SIG-M5 (cell line): ENCODE results near the gene ACAD9.
"Not testable (repeated sequence)": the region's sequence is repeated elsewhere in the genome, so short reads cannot be mapped to it uniquely, and the experiment has no call there.

Source experiments
- DNase-seq: peaks from one replicate; lab custom pipeline; 2025; lab: John Stamatoyannopoulos, UW

The ACAD9 gene

DNA sequence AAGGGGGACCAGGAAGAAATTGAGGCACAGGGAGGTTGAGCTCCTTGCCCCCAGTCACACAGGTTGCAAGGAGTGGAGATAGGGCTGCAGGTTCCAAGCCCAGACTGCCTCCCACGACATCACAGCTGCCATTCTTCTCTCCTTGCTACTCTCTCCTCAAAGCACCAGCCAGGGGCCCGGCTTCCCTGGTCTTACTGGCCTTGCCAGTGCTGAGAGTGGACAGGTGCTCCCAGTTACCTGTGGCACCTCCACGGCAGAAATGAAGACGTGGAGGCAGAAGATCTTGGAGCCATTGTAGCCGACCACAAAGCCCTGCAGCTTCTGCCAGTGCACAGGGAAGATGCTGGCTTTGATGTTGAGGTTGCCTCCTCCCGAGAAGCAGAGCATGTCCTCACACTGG, 17.9 kb upstream of the ACAD9 start:
- DNase-seq = no peak

DNA sequence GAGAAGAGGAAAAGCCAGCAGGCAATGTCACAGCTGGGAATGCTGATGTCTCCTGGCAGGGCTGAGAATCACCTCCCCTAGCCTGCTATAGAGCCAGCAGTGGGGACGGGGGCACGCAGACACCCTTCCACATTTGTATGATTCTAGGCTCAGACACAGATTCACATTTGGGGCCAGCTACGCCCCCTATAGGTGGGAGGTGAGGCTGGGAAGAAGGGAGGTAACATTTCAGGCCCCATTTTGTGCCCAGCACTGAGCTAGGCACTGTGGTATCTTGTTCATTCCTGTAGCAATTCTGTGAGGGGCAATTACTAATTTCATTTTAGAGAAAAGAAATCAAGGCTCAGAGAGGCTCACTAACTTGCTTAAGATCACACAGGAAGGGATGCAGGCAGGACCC, 15.9 kb upstream of the ACAD9 start:
- no peak for DNase-seq

DNA sequence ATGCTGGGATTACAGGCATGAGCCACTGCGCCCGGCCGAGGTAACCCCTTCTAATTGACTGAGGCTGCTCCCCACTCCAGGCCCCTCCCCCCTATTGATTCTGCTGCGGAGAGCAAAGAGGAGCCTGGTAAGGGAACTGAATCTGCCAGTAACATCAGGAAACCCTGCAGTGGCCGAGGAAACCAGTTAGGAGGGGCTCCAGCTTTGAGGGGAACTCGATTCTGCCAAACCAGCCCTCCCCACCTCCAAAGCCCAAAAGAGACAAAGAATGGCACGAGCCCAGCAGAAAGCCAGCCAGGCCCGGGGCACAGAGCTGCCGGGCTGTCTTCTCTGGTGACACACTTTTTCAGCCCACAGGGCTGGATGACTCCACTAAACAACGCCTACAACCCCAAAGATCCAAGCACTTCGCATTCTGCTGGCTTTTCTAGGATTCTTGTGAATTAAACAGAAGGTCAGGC, 15.0 kb upstream of the ACAD9 start:
- no peak for DNase-seq

DNA sequence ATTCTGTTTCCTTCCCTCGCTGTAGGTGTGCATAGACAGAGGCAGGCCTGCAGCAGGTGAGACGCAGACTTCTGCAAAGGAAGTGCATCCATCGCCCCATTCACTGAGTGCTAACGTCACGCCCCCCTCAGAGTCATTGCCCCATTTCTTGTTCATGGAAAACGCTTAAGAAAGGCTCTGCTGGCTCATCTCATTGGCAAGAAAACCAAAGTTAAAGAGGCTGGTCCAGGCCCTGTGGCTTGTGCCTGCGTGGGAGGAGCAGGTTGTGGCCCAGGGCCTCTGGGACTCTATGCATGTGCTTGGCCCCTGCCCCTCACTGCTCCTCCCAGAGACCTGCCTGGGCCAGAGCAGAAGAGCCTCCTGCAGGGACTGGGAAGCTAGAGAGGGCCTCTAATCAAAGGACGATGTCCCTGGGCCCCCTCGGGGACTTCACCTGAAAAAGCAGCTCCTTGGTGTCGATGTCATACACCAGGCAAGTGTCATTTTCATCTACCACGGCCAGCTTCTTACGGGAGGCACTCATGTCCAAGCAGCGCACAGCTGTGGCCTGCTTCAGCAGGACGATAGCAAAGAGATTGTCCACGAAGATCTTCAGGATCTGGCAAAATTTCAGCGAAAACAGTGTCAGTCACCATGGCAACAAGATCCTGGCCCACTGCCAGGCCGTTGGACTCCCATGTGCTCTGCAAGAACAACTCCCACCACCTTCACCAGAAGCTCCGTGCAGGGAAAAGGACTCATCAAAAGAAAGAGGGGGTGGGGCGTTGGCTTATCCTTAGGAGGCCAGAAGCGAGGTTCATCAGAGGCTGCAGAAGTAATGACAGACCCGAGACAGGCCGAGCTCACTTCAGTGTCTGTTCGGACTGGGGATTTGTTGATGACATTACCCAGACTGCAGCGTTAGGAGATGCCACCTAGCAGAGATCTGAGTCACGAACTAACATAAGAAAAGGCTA, 14.3 kb upstream of the ACAD9 start:
- not testable (repeated sequence) for DNase-seq

DNA sequence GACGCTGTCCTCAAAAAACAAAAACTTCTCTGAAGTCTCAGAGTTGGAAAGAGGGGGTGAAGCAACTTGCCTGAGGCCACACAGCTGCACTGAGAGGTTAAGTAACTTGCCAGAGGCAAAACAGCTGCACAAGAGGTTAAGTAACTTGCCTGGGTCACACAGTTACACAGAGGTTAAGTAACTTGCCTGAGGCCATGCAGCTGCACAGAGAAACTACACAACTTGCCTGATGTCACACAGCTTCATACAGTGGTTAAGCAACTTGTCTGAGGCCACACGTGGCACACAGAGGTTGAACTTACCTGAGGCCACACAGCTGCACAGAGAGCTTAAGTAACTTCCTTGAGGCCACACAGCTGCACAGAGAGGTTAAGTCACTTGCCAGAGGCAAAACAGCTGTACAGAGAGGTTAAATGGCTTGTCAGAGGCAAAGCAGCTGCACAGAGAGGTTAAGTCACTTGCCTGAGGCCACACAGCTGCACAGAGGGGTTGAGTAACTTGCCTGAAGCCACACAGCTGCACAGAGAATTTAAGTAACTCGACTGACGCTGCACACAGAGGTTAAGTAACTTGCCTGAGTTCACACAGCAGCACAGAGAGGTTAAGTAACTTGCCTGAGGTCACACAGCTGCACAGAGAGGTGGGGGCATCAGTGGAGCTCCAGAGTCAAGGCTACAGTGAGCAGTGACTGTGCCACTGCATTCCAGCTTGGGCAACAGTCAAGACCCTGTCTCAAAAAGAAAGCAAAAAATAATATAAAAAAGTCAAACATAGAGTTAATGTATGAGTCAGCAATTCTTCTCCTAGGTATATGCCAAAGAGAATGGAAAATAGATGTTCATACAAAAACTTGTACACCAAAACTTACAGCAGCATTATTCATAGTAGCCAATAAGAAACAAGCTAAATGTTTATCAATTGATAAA, 12.0 kb upstream of the ACAD9 start:
- peak; percentile 88 for DNase-seq

DNA sequence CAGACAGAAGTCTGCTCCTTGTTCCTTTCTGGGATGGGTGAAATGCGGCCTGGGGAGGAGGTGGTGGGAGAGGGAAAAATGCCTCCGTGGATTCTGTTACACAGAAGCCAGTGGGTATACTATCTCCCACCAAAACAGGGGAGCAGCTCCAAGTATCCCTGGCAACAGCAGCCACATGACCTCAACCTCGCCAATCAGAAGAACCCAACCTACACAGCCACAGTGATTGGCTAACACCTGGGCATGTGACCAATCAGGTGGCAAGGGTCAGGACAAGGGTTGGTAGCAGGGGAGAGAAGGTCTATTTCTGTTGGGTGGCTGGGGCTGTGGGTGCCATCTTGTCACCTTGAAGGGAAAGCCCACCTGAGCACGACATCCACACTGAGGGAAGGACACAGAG, 9.1 kb upstream of the ACAD9 start:
- DNase-seq = no peak

DNA sequence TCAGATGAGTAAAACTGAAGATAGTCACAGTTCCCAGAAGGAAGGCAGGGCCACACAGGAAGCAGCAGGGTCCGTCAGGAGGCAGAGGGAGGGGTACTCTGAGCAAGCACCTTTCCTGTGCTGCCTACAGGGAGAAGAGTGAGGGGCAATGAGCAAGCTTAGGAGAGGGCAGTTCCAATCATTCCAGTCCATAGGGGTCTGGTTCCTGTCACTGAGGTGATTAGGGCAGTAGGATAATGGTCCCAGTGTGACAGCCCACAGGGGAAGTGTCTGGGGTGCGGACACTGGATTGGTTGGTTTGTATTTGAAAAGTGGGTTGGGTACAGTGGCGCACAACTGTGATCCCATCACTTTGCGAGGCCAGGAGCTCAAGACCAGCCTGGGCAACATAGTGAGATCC, 7.1 kb upstream of the ACAD9 start:
- no peak for DNase-seq

DNA sequence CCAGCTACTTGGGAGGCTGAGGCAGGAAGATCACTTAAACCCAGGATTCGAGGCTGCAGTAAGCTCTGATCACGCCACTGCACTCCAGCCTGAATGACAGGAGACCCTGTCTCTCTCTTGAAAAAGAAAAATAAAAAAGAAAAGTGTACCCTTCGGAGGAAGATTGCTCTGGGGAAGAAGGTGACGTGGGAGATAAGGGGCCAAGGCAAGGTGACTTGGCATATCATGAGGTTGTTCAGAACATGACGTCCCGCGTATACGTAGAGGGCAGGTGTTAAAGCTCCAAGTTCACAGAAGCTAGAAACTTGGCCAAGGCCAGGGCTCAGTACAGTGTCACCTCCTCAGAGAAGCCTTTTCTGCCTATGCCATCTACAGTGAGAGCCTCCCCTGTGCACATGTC, 6.7 kb upstream of the ACAD9 start:
- DNase-seq = no peak

DNA sequence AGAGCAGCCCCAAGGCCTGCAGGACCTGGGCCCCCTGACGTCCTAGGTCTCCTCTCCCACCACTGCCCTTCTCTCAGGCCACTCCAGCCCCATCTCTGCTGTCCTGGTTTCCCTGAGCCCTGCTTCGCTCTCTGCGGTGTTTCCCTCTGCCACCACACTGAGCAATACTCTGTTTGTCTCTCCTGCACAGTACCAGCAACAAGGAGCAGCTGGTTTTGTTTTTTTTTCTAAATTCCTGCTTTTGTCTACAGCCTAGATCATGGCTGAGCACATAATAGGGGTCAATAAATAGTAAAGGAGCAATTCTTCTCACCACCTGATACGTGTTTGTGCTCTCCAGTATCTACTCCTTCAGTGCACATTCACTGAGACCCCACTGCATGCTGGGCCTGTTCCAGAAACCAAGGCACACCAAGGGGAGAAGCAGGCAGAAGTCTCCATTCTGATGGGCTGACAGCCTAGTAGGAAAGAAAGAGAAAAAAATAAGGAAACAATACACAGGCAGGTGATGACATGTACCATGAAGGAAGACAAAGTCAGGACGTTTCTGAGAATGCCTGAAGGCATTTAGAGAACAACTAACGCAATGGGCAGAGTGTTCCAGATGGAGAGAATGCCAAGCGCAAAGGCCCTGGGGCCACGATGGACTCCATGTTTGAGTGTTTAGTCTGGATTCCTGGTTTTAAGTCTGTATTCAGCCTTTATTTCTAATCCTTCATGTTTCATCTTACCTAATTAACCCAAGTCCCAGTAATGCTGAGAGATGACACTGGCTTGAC, 6.0 kb upstream of the ACAD9 start:
- DNase-seq = no peak

DNA sequence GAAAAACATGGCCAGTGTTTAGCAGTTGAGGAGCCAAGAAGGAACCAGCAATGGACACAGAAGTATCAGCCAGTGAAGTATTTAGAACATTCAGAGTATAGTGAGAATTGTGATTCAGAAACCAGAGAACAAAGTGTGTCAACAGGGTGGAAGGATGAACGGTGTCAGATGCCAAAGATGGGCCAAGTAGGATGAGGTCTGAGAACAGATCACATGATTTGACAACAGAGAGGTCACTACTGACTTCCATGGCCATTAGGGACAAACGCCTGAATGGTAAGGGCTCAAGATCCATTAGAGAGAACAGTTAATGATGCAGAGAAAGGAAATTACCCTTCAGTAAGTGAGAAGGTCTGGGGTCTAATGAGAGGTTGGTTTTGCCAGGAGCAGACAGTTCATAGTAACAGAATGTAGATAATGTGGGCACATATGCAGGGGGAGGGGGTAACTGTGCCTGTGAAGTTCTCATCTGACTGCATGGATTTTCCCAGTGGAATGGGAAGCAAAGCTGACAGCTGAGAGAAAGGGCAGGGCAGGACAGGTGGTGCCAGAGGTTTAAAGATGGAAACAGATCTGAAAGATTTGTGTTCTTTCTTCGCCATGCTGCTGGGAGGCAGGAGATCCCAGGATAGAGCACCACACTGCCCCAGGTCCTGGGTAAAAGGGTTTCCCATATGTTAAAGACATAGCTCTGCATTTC, 4.8 kb upstream of the ACAD9 start:
- no peak for DNase-seq

DNA sequence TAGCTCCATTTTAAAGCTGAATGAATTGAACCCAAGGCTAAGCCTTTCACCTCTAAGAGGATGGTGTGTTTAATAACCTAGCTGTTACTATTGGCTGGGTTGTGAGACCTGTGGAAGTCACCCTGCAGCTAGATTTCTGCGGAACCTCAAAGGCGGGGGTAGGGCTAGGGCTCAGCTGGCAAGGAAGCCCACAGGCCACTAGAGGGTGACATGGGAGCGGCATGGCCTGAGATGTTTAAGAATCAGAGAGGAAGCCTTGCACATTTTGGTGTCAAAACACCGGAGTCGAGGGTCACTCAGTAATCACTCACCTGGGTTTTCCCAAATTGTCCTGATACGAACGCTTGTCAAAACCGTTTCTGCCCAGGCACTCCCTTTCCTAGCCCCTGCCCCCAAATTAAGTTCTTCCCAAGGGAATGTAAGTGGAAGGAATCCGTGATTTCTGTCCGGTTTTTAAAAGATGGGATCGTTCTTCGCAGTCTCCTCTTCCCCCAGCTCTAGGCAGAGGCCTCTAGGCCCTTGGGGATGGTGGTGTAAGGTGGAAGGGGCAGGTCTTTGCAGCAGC, 3.8 kb upstream of the ACAD9 start:
- no peak for DNase-seq

DNA sequence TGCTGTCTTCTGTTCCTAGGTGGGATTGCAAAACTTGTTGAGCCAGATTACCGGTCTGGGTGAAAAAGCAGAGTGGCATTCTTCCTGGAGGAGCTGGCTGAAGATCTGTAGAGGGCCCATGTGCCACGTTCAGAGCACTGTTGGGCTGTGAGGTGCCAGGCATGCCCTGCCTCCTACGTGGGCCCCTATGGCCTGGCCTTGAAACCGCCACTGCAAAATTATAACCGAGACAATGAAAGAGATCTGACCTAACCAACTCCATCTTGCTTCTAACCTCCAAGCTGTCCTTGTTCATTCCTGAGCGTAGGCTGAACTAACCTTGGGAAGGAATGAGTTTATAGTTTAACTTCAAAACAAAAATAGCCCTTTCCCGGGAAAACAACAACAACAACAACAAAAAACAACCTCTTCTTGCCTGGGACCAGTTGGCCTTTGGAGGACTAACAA, 1.4 kb upstream of the ACAD9 start:
- DNase-seq = no peak

DNA sequence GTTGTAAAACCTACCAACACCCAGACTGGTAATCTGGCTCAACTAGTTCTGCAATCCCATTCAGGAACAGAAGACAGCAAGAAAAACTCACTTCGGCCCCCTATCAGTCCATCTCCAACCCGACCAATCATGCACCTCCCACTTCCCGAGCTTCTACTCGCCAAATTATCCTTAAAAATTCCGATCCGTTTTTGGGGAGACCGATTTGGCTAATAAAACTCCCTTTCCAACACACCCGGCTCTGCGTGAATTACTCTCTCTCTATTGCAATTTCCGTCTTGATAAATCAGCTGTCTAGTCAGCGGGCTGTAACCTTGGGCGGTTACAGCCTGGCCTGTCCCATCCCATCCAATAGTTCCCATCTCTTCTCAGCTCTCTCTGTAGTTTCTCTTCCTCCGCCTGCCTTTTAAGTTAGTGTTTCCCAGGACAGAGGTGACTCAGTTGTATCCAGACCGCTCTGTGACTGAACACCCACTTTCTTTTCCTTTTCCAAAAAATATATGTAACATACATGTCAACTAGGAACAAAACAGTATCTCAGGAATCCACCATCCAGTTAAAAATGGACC, 780 bp upstream of the ACAD9 start:
- DNase-seq = no peak

DNA sequence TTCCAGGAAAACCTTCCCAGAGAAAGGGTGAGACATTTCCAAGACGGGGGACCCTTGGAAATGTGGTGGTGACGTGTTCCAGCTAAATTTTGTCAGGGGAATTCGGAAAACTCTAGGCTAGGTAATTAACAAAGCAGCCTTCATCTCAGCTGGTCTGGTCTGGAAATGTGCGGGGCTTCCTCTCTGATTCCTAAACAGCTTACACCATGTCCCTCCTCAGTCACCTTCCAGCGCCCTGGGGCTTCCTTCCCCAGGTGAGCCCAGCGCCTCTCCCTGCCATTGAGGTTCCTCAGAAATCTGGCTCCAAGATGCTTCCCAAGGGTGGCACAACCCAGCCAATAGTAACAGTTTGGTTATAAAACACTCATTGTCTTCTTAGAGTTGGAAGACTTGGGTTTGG, 571 bp downstream of the ACAD9 start:
- no peak for DNase-seq

DNA sequence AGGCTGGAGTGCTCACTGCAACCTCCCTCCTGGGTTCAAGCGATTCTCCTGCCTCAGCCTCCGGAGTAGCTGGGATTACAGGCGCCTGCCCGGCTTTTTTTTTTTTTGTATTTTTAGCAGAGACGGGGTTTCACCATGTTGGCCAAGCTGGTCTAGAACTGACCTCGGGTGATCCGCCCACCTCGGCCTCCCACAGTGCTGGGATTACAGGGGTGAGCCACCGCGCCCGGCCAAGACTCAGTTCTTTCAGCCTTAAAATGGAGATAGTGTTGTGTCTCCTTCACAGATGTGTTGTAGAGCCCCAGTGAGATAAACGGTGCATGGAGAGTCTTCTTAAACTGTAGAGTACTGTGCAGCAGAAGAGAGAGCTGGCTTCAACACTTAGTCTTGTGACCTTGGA, 1.0 kb downstream of the ACAD9 start:
- DNase-seq = not testable (repeated sequence)

DNA sequence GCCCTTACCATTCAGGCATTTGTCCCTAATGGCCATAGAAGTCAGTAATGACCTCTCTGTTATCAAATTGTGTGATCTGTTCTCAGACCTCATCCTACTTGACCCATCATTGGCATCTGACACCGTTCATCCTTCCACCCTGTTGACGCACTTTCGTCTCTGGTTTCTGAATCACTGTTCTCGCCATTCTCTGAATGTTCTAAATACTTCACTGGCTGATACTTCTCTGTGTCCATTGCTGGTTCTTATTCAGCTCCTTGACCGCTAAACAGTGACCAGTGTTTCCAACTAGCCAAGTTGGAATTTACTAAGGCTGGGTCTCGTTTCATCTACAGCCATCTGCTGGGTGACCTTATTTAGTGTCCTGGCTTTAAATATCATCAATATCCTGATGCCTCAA, 2.2 kb downstream of the ACAD9 start:
- no peak for DNase-seq

DNA sequence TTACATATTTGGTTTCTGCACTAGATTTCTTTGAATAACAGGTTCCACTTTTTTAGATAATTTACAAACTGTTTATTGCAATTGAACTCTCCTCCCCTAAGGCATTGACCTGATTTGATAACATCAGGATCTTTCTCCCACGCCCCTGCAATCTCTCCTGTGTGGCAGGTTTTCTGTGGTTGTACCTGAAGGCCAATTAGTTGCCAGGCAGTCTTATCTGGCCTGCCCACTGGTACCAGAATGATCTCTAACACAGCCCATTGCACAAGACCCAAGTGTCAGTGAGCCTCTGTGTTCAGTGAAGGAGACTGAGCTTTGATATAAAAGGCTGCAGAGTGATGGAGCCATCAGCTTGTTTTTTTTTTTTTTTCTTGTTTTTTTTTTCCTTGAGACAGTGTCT, 3.3 kb downstream of the ACAD9 start:
- no peak for DNase-seq

DNA sequence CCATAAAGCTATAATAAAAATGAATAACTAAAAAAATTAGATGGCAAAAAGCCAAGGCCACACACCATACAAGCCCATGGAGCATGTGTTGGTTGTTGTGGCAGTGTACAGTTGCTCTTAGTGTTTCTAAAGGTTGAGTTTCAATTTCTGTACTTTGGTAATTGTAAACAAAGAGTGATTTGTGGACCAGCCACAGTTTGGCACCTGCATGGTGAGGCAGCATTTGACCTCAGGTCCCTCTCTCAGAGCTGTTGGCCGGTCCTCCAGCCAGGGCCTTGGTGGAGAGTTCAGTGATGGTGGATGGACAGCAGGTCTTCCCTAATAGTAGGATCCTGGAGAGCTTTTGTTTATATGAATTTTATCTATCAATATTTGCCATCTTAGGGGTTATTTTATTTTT, 5.6 kb downstream of the ACAD9 start:
- no peak for DNase-seq

DNA sequence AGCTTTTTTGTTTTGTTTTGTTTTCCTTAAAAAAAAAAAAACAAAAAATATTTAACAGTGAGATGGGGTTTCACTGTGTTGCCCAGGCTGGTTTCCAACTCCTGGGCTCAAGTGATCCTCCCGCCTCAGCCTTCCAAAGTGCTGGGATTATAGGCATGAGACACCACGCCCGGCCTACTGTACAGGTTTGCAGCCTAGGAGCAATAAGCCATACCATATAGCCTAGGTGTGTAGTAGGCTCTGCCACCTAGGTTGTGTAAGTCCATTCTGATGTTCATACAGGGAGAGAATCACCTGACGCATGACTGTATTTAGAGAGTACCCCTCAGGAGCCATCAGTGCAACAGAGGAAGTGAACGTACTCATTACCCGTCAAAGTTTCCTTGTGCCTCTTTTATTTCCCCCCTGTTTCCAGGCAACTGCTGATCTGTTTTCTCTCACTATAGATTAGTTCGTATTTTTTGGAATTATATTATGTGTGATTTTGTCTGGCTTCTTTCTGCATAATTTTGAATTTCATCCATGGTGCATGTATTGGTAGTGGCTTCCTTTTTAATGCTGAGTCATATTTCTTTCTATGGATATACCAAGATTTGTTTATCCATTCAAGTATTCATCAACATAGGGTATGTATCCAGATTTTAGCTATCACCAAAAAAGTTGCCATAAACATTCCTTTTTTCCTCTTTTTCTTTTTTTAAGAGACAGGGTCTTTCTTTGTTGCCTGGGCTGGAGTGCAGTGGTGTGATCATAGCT, 9.9 kb downstream of the ACAD9 start:
- DNase-seq = no peak
